K562 (cell line): ENCODE results near the gene SEPTIN1. TPM values are rescaled to one million over a fixed set of nuclear protein-coding genes. Genes with fewer than 3 reads are reported as not detected.

Source experiments
- CHD4 ChIP-seq: fragments of 200-600 bp; sonication (generic); IDR thresholded peaks from 3 replicates; pipeline ENCODE4 v1.6.1; 2012; ENCODE audit warnings: low read depth, mild to moderate bottlenecking, mixed read lengths, low read length, inconsistent platforms; ENCODE audit not compliant: insufficient read depth, insufficient replicate concordance, poor library complexity, severe bottlenecking
- DMBX1 ChIP-seq: fragments of 250-450 bp; sonication (Bioruptor Pico); IDR thresholded peaks from 2 replicates; pipeline ENCODE4 v1.8.0; 2022; ENCODE audit warnings: inconsistent platforms, mild to moderate bottlenecking, moderate library complexity, borderline replicate concordance
- DPF2 ChIP-seq: fragments of 450-650 bp; IDR thresholded peaks from 2 replicates; pipeline ENCODE4 v1.6.1; 2016
- RBBP5 ChIP-seq: fragments of 200-600 bp; sonication (generic); IDR thresholded peaks from 2 replicates; pipeline ENCODE4 v1.6.1; 2012; ENCODE audit warnings: borderline replicate concordance, mild to moderate bottlenecking, low read length, control low read depth, inconsistent platforms; ENCODE audit not compliant: insufficient read depth, poor library complexity, severe bottlenecking
- REST ChIP-seq, 2 experiments: fragments of 450-650 bp; formaldehyde crosslinking in 1 of 2; IDR thresholded peaks; 2 replicates each; pipeline versions ENCODE4 v1.4.0 to v1.6.1; 2014 to 2020; ENCODE audit warnings: mild to moderate bottlenecking in 2 of 2, borderline replicate concordance in 1 of 2, low read depth in 1 of 2
- SETDB1 ChIP-seq: IDR thresholded peaks from one replicate; pipeline ENCODE4 v1.6.1; 2012; ENCODE audit warnings: low read length, control low read depth, inconsistent platforms
- SMARCC2 ChIP-seq: fragments of 450-650 bp; IDR thresholded peaks from 2 replicates; pipeline ENCODE4 v1.6.1; 2017; ENCODE audit warnings: antibody characterized with exemption, moderate library complexity, mild to moderate bottlenecking, low read depth
- polyA plus RNA-seq, 8 experiments: library from polyadenylated mRNA; depleted of rRNA in 4 of 8; stranded (reverse) in 5 of 8; unstranded in 3 of 8; fragments of >200 nt; fragmentation: Nextera tagmentation in 2 of 8; fragmentation: Illumina TruSeq in 1 of 8; extraction: Ambion mirVana in 2 of 8; extraction: Trizol in 1 of 8; gene quantifications; 2 replicates each; pipeline versions ENCODE4 v1.2.1 to v1.2.3, GENCODE V29; 2011 to 2014; ENCODE audit warnings: inconsistent platforms in 1 of 8, missing spikeins in 1 of 8
- total RNA-seq, 7 experiments: library from RNA; depleted of rRNA in 6 of 7; stranded (reverse); fragments of >200 nt in 6 of 7; fragmentation: Illumina TruSeq in 2 of 7; extraction: Trizol in 2 of 7; gene quantifications; 2 replicates each; pipeline versions ENCODE4 v1.2.1 to v1.2.3, GENCODE V29; 2011 to 2021; ENCODE audit warnings: low replicate concordance in 1 of 7
- TF ChIP-seq, protein P1 (sequence below): fragments of 450-650 bp; IDR thresholded peaks from 2 replicates; pipeline ENCODE4 v1.6.1; 2016; ENCODE audit warnings: mild to moderate bottlenecking

The SEPTIN1 gene
- total and polyA plus RNA-seq, 9 of the 15 experiments (the other 6 are each of a cell fraction or from before 2014, with no cell fraction given) = 0.23 to 5.6 (median 1.7) TPM; not detected in 1

DNA sequence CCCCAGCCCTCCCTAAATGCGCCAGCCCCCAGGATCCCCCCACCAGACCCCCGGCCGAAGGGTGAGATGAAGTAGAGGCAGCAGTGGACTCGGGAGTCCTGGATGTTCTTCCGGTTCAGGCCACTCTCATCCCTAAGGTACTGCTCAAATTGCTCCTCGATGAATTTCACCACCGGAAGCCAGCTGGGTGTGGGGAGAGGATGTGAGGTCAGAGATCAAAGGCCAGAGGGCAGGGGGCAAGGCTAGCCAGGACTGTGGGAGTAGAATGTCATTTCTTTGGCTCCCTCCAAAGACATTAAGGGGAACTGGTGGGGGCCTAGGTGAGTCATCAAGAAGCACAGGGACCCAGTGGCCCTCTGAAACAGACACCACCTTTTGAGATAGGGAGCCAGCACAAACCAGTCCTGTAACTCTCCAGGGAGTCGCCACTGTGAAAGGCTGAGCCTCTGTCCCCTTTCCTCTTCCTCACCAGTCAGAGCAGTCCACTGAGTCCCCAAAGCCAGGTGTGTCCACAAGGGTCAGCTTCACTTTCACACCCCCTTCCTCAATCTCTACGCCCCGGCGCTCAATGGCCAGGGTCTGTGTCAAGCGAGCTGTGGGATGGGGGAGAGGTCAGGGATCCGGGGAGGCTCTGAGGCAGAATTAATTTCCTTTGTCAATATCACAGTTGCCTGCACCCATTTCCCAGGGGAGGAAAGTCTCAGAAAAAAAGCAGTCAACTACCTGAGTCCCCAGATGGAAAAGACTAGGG, 895 bp downstream of the SEPTIN1 start (continued):
- TF ChIP-seq, protein P1, sequence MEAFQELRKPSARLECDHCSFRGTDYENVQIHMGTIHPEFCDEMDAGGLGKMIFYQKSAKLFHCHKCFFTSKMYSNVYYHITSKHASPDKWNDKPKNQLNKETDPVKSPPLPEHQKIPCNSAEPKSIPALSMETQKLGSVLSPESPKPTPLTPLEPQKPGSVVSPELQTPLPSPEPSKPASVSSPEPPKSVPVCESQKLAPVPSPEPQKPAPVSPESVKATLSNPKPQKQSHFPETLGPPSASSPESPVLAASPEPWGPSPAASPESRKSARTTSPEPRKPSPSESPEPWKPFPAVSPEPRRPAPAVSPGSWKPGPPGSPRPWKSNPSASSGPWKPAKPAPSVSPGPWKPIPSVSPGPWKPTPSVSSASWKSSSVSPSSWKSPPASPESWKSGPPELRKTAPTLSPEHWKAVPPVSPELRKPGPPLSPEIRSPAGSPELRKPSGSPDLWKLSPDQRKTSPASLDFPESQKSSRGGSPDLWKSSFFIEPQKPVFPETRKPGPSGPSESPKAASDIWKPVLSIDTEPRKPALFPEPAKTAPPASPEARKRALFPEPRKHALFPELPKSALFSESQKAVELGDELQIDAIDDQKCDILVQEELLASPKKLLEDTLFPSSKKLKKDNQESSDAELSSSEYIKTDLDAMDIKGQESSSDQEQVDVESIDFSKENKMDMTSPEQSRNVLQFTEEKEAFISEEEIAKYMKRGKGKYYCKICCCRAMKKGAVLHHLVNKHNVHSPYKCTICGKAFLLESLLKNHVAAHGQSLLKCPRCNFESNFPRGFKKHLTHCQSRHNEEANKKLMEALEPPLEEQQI = no peak
- no peak for TF ChIP-seq SETDB1
- peak; percentile 97 for TF ChIP-seq REST (IDR thresholded peaks at IDR 0.05; ENCODE audit: borderline replicate concordance)
- no peak for TF ChIP-seq REST (CRISPR knock-in tag; IDR thresholded peaks at IDR 0.05; ENCODE audit: low read depth)
- TF ChIP-seq SMARCC2 = no peak
- TF ChIP-seq DMBX1 (CRISPR knock-in tag) = peak; percentile 38; the same call in 1 of the 2 replicates
- peak; percentile 91 for TF ChIP-seq DPF2
- no peak for TF ChIP-seq RBBP5
- TF ChIP-seq CHD4 = no peak
